WERI-Rb-1 (cell line): ENCODE data around the gene ZDHHC5.
"Not testable (repeated sequence)": the region's sequence is repeated elsewhere in the genome, so short reads cannot be mapped to it uniquely, and the experiment has no call there.

Experiments
- DNase-seq: peaks from one replicate; pipeline ENCODE4 v3.0.0-alpha.2; 2020
- H3K27ac ChIP-seq: fragments of 250-450 bp; sonication (Bioruptor Pico); 2 replicates; pipeline ENCODE4 v1.5.1; 2020; ENCODE audit warnings: mild to moderate bottlenecking, moderate library complexity
- H3K27me3 ChIP-seq: fragments of 250-450 bp; sonication (Bioruptor Pico); 2 replicates; pipeline ENCODE4 v1.5.1; 2021; ENCODE audit warnings: mild to moderate bottlenecking, low read depth, moderate library complexity; ENCODE audit not compliant: insufficient read depth, severe bottlenecking
- H3K36me3 ChIP-seq: fragments of 250-450 bp; sonication (Bioruptor Pico); 2 replicates; pipeline ENCODE4 v1.5.1; 2020; ENCODE audit warnings: mild to moderate bottlenecking, moderate library complexity
- H3K4me3 ChIP-seq: 2 replicates; pipeline ENCODE4 v1.5.1; 2011; ENCODE audit warnings: low read depth, mild to moderate bottlenecking, control low read depth, low read length
- H3K9me3 ChIP-seq: fragments of 250-450 bp; sonication (Bioruptor Pico); 2 replicates; pipeline ENCODE4 v1.5.1; 2021; ENCODE audit warnings: mild to moderate bottlenecking, moderate library complexity; ENCODE audit not compliant: severe bottlenecking
- TF ChIP-seq, protein P1 (sequence below): IDR thresholded peaks from 2 replicates; pipeline ENCODE4 v1.5.1; 2011; ENCODE audit warnings: low read depth, mild to moderate bottlenecking, control low read depth, inconsistent platforms, low read length

The ZDHHC5 gene

DNA sequence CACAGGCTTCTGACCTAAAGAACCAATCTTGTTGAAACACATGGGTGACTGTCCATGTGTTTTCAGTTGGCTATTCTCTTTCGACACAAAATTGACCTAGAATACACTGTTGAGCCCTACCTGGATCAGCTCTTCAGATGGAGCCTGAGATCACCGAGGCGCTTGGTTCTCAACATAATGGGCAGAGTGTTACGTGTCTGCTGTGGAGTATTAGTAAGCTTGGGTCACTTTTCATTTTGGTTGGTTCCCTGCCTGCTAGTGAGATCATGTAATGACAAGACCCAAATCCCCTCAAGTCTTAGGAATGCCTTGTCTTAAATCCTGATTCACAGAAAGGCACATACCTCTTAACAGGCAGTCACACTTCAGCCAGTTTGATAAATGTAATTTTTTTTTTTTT lies 35.4 kb downstream of the ZDHHC5 start:
- no peak for DNase-seq
- H3K36me3 ChIP-seq: peaks cover 59% of the 10 kb centered on the region
- no peaks in the 10 kb centered on the region for H3K9me3 ChIP-seq
- no peaks in the 10 kb centered on the region for H3K27me3 ChIP-seq
- H3K27ac ChIP-seq: no peak overlapping the region
- TF ChIP-seq, protein P1, sequence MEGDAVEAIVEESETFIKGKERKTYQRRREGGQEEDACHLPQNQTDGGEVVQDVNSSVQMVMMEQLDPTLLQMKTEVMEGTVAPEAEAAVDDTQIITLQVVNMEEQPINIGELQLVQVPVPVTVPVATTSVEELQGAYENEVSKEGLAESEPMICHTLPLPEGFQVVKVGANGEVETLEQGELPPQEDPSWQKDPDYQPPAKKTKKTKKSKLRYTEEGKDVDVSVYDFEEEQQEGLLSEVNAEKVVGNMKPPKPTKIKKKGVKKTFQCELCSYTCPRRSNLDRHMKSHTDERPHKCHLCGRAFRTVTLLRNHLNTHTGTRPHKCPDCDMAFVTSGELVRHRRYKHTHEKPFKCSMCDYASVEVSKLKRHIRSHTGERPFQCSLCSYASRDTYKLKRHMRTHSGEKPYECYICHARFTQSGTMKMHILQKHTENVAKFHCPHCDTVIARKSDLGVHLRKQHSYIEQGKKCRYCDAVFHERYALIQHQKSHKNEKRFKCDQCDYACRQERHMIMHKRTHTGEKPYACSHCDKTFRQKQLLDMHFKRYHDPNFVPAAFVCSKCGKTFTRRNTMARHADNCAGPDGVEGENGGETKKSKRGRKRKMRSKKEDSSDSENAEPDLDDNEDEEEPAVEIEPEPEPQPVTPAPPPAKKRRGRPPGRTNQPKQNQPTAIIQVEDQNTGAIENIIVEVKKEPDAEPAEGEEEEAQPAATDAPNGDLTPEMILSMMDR: no peak
- H3K4me3 ChIP-seq: no peak overlapping the region

GRCh38 chr11:57704932-57705331 lies 37.0 kb downstream of the ZDHHC5 start:
- DNase-seq: no peak
- TF ChIP-seq, protein P1: no peak
- Histone ChIP-seq H3K27ac (no peak overlapping the region), H3K27me3 (no peaks in the 10 kb centered on the region), H3K9me3 (no peaks in the 10 kb centered on the region), H3K36me3 (peaks cover 56% of the 10 kb centered on the region), H3K4me3 (no peak overlapping the region)

GRCh38 chr11:57705432-57705831 lies 37.5 kb downstream of the ZDHHC5 start:
- peaks cover 56% of the 10 kb centered on the region for H3K36me3 ChIP-seq
- H3K9me3 ChIP-seq, H3K4me3 ChIP-seq, H3K27me3 ChIP-seq, DNase-seq, H3K27ac ChIP-seq: not testable (repeated sequence)

- DNase-seq: no peak
- Histone ChIP-seq H3K4me3 (no peak overlapping the region), H3K27ac (no peak overlapping the region), H3K27me3 (no peaks in the 10 kb centered on the region), H3K36me3 (peaks cover 46% of the 10 kb centered on the region), H3K9me3 (no peaks in the 10 kb centered on the region)
- TF ChIP-seq, protein P1: no peak
Observed at GRCh38 chr11:57709802-57710367, 42.0 kb downstream of the ZDHHC5 start.

GRCh38 chr11:57711414-57712255 lies 43.7 kb downstream of the ZDHHC5 start, which contains the start of gene MED19:
Gene MED19 (minus strand): TSS chr11:57712215. CDS start chr11:57712179, 36 bp downstream.
- H3K27me3 ChIP-seq: no peaks in the 10 kb centered on the region
- H3K36me3 ChIP-seq: peaks cover 39% of the 10 kb centered on the region
- DNase-seq: peak; percentile 88
- peak within 1 kb of the TSS; percentile 88 for H3K27ac ChIP-seq
- H3K4me3 ChIP-seq: peak within 1 kb of the TSS; percentile 79
- no peaks in the 10 kb centered on the region for H3K9me3 ChIP-seq
- TF ChIP-seq, protein P1: no peak
